ENCODE measurements around the gene THOC2.

DNA sequence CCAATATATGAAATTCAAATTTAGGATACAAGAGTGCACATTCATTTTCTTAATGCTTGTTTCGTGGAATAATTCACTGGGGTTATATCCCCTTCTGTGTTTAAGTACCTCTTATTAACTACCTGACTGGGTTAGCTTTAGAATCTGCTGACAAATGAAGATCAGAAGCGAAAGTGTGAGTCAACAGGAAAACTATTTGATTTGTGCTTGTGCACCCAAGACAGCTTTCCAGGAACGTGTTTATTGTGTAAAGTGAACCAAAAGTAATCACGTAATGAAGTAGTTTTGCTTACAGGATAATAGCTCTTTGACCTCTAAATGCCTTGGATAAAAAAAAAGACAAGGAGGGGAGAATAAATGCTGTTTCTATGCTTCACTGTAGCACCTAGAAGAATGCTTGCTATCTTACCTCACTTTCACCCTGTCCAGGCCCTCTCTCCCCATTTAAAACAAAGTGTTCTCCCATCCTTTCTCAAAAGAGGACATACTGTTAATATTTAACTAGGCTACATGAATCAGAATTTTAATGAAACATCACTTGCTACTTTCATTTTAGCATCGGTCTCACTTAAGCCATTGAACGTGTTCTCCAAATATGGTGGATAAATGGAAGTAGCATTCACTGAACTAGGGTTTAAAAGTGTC is 141.9 kb downstream of the THOC2 start:
- TF ChIP-seq GATA2 (IDR thresholded peaks at IDR 0.05; ENCODE audit: low read depth, low read length): no peak
- no peak for TF ChIP-seq GATA3 (IDR thresholded peaks at IDR 0.05; ENCODE audit: low read depth, low read length)

All from SH-SY5Y (cell line).